ENCODE measurements around the gene SGTA. TPM values are rescaled to one million over a fixed set of nuclear protein-coding genes. Genes with fewer than 3 reads are reported as not detected.

SGTA gene, protein sequence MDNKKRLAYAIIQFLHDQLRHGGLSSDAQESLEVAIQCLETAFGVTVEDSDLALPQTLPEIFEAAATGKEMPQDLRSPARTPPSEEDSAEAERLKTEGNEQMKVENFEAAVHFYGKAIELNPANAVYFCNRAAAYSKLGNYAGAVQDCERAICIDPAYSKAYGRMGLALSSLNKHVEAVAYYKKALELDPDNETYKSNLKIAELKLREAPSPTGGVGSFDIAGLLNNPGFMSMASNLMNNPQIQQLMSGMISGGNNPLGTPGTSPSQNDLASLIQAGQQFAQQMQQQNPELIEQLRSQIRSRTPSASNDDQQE
- 82.6 and 88.2 TPM in 2 replicates for total RNA-seq

GRCh38 chr19:2782936-2783780 is at the start of gene SGTA:
Gene SGTA (minus strand): TSS chr19:2783273. CDS start chr19:2769068, 14,205 bp downstream.

DNA sequence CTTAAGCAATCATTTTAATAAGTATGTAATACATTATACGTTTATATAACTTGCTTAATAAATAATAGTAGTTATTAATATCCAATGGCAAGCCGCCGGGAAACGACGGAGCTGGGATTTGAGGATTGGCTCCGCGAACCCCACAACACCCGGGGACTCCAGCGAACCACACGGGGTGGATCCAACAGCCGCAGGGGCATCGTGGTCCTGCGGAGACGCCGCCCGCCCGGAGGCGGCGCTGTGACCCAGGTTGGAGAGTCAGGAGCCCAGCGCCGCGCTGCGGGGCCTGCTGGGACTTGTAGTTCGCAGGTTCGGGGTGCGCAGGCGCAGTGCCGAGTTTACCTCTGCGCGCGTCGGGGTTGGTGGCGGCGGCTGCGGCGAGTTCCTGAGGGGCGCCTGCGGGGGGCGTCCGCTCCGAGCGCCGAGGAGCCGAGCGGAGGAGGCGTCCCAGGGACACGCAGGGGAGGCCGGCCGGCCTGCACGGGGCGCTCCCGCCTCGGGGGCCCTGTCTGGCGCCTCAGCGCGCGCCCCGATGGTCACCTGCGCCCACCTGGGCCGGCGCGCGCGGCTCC is 36.6 kb upstream of the SGTA start, which contains the start of gene ZNF554:
Gene ZNF554, plus strand, starts transcription at position 329 of the 572 bp plus-strand sequence. Its CDS starts 204 bp downstream, at position 533.

DNA sequence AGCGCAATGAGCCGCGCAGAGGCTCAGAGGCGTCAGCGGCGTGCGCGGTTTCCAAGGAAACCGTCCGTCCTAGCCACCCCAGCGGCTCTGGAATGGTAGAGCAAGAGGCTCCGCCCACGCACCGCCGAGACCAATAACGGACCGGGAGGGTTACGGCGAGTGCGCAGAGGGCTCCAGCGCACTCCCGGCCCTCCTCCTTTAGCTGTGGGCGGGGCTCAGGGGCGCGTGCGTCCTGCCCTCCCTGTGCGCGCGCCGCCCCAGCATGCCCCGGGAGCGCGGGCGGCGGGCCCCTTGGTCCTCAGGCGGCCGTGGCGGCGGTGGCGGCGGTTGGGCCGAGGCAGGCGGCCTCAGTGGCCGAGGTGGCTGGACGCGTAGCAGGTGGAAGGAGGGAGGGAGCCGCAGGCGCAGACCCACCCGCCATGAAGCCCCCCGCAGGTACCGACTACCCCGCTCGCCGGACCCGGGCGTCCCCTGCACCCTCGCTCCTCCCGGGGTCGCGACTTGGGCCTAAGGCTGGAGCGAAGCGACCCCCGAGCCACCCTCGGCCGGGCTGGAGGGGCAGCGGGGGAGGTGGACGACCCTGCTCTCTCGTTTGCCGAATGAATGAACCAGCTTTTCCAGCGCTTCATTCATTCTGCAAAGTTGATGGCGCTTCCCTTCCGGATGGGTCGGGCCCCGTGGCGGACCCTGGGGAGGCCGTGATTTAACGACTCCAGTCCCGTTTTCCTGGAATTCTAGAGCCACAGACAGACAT is 2.3 kb upstream of the SGTA start, which contains the start of gene THOP1:
Gene THOP1, plus strand, starts transcription at position 260 of the 754 bp plus-strand sequence. Its CDS starts 160 bp downstream, at position 420.

DNA sequence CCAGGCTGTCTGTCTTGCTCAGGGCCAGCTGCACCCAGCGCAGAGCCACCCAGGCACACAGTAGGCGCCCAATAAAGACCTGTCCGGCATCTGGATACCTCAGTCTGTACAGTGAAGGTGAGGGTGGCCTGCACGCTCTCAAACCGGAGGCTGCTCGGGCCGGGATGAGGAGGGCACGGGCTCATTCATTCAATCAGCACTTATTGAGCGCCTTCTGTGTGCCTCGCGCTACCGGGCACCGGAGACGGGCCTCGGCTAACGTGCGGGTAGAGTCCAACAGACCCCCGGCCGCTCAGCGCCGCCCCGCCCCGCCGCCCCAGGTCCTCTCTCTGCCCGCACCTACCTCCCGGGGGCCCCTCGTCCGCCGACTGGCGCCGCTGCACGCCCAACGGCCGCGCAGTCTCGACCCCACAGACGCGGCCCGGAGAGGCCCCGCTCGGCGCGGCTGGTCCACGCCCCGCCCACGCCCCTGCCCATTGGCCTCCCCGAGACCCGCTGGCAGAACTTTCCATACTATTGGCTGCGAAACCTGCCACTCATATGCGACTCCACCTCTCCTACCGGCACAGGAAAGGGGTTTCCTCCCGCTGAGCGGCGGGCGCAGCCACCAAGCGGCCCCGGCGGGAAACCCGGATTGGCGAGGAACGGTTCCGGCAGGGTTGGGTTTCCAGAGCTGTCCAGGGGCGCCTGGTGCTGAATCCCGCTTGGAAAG is 43.3 kb downstream of the SGTA start, which contains the start of gene SLC39A3:
Gene SLC39A3, minus strand, starts transcription at position 416 of the 712 bp plus-strand sequence. CDS start 2,760 bp downstream, outside the sequence.

GRCh38 chr19:2720777-2721569 is 62.1 kb downstream of the SGTA start, which contains the start of gene DIRAS1:
Gene DIRAS1 (minus strand): TSS chr19:2721372. CDS start chr19:2717806, 3,566 bp downstream.

Other genes starting within 250 kb of the SGTA start
- 0.25 and 0.33 TPM in 2 replicates for gene GNG7, start 80.6 kb downstream of the SGTA start, total RNA-seq
- gene DIRAS1, start 61.9 kb downstream of the SGTA start, total RNA-seq = 0.13 and 0.39 TPM in 2 replicates
- 39.6 and 43.2 TPM in 2 replicates for gene SLC39A3, start 43.3 kb downstream of the SGTA start, total RNA-seq
- gene THOP1, start 2.2 kb upstream of the SGTA start, total RNA-seq = 152 and 187 TPM in 2 replicates
- 0.80 and 1.1 TPM in 2 replicates for gene ZNF554, start 36.6 kb upstream of the SGTA start, total RNA-seq
- gene ZNF555, start 58.2 kb upstream of the SGTA start, total RNA-seq = 2.9 and 3.1 TPM in 2 replicates
- gene ZNF556, start 84.1 kb upstream of the SGTA start, total RNA-seq = not detected in 2 replicates
- gene ZNF57, start 117.7 kb upstream of the SGTA start, total RNA-seq = 2.1 and 2.2 TPM in 2 replicates
- 1.2 and 2.8 TPM in 2 replicates for gene ZNF77, start 161.7 kb upstream of the SGTA start, total RNA-seq
- gene TLE6, start 194.3 kb upstream of the SGTA start, total RNA-seq = 0.20 and 0.25 TPM in 2 replicates
- 8.3 and 10.1 TPM in 2 replicates for gene TLE2, start 246.0 kb upstream of the SGTA start, total RNA-seq